WERI-Rb-1 (cell line): ENCODE measurements around the gene TTLL1.
A peak's percentile ranks its signal among the peaks of the same experiment; 100 is the strongest.

ENCODE experiments used
- DNase-seq: peaks from one replicate; pipeline ENCODE4 v3.0.0-alpha.2; 2020
- H3K27ac ChIP-seq: fragments of 250-450 bp; sonication (Bioruptor Pico); 2 replicates; pipeline ENCODE4 v1.5.1; 2020; ENCODE audit warnings: mild to moderate bottlenecking, moderate library complexity
- H3K27me3 ChIP-seq: fragments of 250-450 bp; sonication (Bioruptor Pico); 2 replicates; pipeline ENCODE4 v1.5.1; 2021; ENCODE audit warnings: mild to moderate bottlenecking, low read depth, moderate library complexity; ENCODE audit not compliant: insufficient read depth, severe bottlenecking
- H3K36me3 ChIP-seq: fragments of 250-450 bp; sonication (Bioruptor Pico); 2 replicates; pipeline ENCODE4 v1.5.1; 2020; ENCODE audit warnings: mild to moderate bottlenecking, moderate library complexity
- H3K4me3 ChIP-seq: 2 replicates; pipeline ENCODE4 v1.5.1; 2011; ENCODE audit warnings: low read depth, mild to moderate bottlenecking, control low read depth, low read length
- H3K9me3 ChIP-seq: fragments of 250-450 bp; sonication (Bioruptor Pico); 2 replicates; pipeline ENCODE4 v1.5.1; 2021; ENCODE audit warnings: mild to moderate bottlenecking, moderate library complexity; ENCODE audit not compliant: severe bottlenecking
- CTCF ChIP-seq: IDR thresholded peaks from 2 replicates; pipeline ENCODE4 v1.5.1; 2011; ENCODE audit warnings: low read depth, mild to moderate bottlenecking, control low read depth, inconsistent platforms, low read length

Gene TTLL1

GRCh38 chr22:43007519-43008102 is 81.6 kb downstream of the TTLL1 start:
- TF ChIP-seq CTCF: no peak
- Histone ChIP-seq H3K27ac (no peak overlapping the region), H3K36me3 (no peaks in the 10 kb centered on the region), H3K9me3 (no peaks in the 10 kb centered on the region), H3K27me3 (no peaks in the 10 kb centered on the region), H3K4me3 (no peak overlapping the region)
- DNase-seq: no peak

- Histone ChIP-seq H3K36me3 (no peaks in the 10 kb centered on the region), H3K27me3 (no peaks in the 10 kb centered on the region), H3K4me3 (no peak overlapping the region), H3K27ac (0 out of 2 replicates have a peak overlapping the region, but pooled peaks have one; percentile 16), H3K9me3 (no peaks in the 10 kb centered on the region)
- no peak for TF ChIP-seq CTCF
- DNase-seq: peak; percentile 34
Observed at GRCh38 chr22:43006753-43007152, 82.4 kb downstream of the TTLL1 start.

- Histone ChIP-seq H3K27ac (no peak overlapping the region), H3K9me3 (no peaks in the 10 kb centered on the region), H3K36me3 (no peaks in the 10 kb centered on the region), H3K27me3 (no peaks in the 10 kb centered on the region), H3K4me3 (no peak overlapping the region)
- DNase-seq: no peak
- TF ChIP-seq CTCF: no peak
Observed at GRCh38 chr22:43006016-43006505, 83.1 kb downstream of the TTLL1 start.

GRCh38 chr22:43005106-43005505 is 84.1 kb downstream of the TTLL1 start:
- no peak overlapping the region for H3K27ac ChIP-seq
- H3K36me3 ChIP-seq: no peaks in the 10 kb centered on the region
- no peak overlapping the region for H3K4me3 ChIP-seq
- DNase-seq: no peak
- H3K9me3 ChIP-seq: no peaks in the 10 kb centered on the region
- no peaks in the 10 kb centered on the region for H3K27me3 ChIP-seq
- no peak for TF ChIP-seq CTCF

GRCh38 chr22:43004362-43005035 is 84.7 kb downstream of the TTLL1 start:
- Histone ChIP-seq H3K4me3 (no peak overlapping the region), H3K27me3 (no peaks in the 10 kb centered on the region), H3K36me3 (no peaks in the 10 kb centered on the region), H3K27ac (no peak overlapping the region), H3K9me3 (no peaks in the 10 kb centered on the region)
- DNase-seq: no peak
- no peak for TF ChIP-seq CTCF
